AG10803 (cell line): ENCODE measurements around the gene SEMA4F.

ENCODE experiments used
- DNase-seq: peaks from one replicate; pipeline ENCODE4 v3.0.0; 2010; ENCODE audit warnings: low read depth
- H3K4me3 ChIP-seq: 2 replicates; pipeline ENCODE4 v1.5.1; 2011; ENCODE audit warnings: mild to moderate bottlenecking, low read length, control low read depth
- TF ChIP-seq, protein P1 (sequence below): conservative IDR thresholded peaks from 2 replicates; pipeline ENCODE4 v1.5.1; 2011; ENCODE audit warnings: mild to moderate bottlenecking, low read length, control low read depth, inconsistent platforms

SEMA4F gene

DNA sequence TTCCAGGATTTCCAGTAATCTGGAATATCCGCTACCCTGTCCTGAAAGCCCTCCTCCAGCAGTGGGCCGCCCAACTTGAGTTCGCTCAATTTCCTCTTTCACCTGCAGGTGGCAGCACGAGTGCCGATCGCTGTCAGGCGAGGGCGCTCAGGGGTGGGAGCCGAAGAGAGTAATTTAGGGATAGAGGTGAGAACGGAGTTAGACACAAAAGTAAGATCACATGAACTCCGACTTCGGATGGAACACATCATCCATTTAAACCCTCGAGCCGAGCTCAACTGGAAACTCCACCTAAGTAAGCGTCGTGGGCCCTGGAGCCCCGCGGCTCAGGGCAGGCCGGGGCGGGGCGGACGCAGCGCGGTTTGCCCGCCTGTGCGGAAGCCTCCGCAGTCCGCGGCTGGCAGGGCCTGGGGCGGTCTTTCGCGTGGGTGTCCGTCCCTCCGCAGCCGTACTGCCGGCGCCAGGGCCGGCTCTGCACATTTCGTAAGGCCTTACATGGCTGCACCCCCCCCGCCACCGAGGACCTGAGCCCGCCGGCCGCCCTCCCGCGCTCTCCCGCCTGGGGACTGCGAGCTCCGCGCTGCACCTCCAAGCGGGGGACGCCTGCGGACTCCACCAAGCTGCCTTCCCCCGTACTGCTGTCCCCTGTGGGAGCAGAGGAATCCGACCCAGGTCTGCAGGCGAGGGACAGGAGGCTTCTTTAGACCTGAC, 61.2 kb downstream of the SEMA4F start:
- DNase-seq, result peak; percentile 69
- TF ChIP-seq, protein P1, sequence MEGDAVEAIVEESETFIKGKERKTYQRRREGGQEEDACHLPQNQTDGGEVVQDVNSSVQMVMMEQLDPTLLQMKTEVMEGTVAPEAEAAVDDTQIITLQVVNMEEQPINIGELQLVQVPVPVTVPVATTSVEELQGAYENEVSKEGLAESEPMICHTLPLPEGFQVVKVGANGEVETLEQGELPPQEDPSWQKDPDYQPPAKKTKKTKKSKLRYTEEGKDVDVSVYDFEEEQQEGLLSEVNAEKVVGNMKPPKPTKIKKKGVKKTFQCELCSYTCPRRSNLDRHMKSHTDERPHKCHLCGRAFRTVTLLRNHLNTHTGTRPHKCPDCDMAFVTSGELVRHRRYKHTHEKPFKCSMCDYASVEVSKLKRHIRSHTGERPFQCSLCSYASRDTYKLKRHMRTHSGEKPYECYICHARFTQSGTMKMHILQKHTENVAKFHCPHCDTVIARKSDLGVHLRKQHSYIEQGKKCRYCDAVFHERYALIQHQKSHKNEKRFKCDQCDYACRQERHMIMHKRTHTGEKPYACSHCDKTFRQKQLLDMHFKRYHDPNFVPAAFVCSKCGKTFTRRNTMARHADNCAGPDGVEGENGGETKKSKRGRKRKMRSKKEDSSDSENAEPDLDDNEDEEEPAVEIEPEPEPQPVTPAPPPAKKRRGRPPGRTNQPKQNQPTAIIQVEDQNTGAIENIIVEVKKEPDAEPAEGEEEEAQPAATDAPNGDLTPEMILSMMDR, result peak; percentile 83
- peak overlapping the region; percentile 64 for H3K4me3 ChIP-seq

DNA sequence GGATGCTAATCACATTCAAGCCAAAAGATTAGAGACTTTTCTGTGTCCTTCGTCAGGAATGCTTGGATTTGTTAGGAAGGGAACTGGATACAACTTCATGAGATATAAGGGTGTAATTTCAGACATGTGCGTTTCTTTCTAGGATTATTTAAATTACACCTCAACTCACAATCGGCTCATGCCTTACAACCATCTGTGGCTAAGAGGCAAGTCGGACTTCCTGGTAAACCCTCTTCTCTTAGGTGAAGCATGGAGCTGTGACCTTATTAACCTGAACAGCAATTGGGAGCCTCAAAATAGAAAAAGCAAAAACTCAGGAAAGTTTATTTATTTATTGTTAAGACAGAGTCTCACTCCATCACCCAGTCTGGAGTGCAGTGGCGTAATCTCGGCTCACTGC, 61.8 kb downstream of the SEMA4F start:
- TF ChIP-seq, protein P1, result no peak
- DNase-seq, result no peak
- peak overlapping the region; percentile 64 for H3K4me3 ChIP-seq

DNA sequence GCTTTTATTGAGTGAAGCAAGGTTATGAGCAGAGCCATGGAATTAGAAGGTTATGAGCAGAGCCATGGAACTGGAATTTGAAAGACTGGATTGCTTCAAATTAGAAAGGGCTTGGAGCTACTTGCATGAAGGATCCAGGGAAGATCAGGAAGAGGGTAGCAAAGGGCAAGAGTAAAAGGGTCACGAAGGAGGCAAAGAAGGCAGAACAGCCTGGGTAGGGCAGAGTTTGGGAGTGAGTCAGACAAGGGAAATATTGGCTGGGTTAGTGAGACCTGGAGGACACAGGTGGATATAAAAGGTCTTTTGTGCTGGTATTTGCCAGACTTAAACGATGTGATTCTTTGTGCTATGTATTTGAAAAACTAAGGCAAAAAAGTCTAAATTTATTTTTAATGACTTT, 65.0 kb downstream of the SEMA4F start:
- TF ChIP-seq, protein P1, result no peak
- no peak for DNase-seq
- H3K4me3 ChIP-seq, result no peak overlapping the region

DNA sequence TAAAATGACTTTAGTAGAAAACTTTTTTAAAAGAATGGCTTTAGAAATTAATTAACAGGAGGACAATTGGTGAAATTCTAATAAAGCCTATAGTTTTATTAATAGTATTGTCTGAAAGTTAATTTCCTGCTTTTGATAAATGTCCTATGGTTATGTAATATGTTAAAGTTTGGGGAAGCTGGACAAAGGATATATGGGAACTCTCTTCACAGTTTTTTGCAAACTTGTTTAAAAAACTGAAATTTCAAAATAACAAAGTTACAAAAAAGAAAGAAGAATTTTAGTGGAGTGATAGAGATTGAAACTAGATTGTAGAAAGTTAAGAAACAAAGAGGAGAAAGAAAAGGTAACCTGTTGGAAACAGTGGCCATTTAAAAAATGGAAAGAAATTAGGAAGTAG, 67.3 kb downstream of the SEMA4F start:
- TF ChIP-seq, protein P1, result no peak
- H3K4me3 ChIP-seq, result no peak overlapping the region
- DNase-seq, result no peak

DNA sequence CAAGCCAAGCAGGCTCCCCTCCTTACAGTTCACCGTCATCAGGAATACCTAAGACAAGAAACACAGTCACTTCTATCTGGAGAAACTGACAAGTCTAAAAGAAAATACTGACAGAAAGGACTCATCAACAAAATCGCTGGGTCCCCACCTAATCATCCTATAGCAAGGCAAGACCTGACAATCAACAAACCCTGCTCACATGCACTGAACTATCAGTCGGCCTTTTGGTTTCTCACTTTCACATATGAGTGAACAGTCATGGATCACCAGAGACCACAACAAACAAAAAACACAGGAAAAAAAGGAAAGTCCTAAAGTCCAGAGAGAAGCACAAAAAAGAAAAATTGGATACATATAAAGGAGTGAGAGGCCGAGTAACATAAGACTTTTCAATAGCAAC, 70.4 kb downstream of the SEMA4F start:
- TF ChIP-seq, protein P1, result no peak
- H3K4me3 ChIP-seq, result no peak overlapping the region
- no peak for DNase-seq

DNA sequence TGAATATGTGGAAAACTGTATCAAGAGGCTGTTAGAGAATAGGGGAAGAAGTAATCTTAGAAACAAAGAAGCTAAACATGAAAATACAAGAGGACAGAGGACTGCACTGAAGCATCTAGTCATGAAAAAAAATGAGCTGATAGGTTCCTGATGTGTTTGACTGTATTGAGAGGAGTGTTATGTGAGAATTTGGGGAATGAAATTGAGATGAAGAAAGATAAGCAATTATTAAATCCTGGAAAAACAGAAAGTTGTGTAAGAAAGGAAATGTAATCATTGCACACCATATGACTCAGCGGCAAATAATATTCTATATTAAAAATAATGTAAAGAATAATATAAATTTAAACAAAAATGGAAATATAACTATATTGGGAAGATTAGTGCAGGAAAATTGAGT, 71.2 kb downstream of the SEMA4F start:
- TF ChIP-seq, protein P1, result no peak
- DNase-seq, result no peak
- H3K4me3 ChIP-seq, result no peak overlapping the region

DNA sequence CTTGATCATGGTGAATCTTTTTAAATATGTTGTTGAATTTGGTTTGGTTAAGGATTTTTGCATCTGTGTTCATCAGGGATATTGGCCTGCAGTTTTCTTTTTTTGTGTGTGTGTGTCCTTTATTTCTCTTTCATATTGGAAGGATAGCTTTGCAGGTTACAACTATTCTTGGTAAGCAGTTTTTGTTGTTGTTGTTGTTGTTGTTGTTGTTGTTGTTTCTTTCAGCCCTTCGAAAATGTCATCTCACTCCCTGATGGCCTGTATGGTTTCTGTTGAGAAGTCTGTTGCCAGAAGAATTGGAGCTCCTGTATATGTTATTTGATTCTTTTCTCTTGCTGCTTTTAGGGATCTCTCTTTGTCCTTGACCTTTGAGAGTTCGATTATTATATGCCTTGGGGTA, 74.8 kb downstream of the SEMA4F start:
- TF ChIP-seq, protein P1, result no peak
- H3K4me3 ChIP-seq, result no peak overlapping the region
- DNase-seq, result no peak
